Measurements from ENCODE around the gene C7orf25.
"Not testable (repeated sequence)": the region's sequence is repeated elsewhere in the genome, so short reads cannot be mapped to it uniquely, and the experiment has no call there.

The C7orf25 gene

DNA sequence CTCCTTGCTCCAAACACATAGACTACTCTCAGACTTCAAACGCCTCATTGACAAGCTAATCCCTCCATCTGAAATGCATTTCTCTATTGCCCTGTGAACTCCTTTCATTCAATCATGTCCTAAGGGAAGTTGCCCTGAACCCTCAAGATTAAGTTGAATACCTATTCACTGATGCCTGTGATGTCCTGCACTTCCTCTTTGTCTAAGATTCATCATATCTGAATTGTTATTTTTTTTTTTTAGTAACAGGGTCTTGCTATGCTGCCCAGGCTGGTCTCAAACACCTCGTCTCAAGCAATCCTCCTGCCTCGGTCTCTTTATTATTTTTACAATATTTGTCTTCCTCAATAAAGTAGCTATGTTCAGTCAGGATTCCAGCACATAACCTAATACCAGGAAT is 16.9 kb upstream of the C7orf25 start:
- FAIRE-seq, result no peak

GRCh38 chr7:42926204-42926603 is 14.3 kb upstream of the C7orf25 start:
- no peak for FAIRE-seq

DNA sequence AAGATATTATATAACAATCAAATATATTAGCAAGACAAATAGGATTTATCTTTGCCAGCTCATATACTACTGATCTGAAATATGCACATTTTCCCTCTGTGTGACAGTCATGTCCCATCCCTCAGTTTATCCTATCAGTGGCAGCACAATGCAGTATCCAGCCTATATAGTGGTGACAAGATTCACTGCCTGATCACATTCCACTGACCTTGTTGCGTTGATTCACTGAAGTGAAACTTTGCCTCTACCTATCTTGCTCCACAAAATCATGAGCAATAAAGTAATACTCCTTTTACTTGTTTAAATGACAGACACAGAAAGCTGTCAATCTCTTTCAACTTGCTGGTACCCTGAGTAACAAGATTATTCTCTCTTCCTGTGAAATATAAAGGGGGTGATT is 13.8 kb upstream of the C7orf25 start:
- FAIRE-seq, result no peak

DNA sequence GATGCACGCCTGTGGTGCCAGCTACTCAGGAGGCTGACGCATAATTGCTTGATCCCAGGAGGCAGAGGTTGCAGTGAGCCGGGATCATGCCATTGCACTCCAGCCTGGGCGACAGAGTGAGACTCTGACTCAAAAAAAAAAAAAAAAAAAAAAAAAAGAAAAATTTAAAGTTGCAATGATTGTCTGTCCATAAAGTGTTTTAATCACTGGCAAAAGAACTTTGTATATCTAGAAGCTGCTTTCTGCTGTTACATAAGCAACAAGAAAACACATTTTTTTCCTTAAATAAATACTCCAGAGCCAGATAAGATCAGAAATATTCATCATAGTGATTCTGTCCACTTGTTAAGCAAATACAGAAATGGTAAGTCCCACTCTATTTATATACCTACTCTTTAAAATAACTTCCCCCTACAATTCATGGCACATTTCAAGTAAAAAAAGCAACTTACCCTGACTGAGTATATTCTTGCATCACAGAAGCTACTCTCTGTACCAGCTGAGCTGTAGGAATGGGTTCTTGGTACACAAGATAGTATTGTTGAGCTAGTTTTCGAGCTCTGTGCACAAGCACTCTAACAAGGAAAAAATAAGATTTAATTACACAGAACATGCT is 12.5 kb upstream of the C7orf25 start:
- FAIRE-seq, result no peak

DNA sequence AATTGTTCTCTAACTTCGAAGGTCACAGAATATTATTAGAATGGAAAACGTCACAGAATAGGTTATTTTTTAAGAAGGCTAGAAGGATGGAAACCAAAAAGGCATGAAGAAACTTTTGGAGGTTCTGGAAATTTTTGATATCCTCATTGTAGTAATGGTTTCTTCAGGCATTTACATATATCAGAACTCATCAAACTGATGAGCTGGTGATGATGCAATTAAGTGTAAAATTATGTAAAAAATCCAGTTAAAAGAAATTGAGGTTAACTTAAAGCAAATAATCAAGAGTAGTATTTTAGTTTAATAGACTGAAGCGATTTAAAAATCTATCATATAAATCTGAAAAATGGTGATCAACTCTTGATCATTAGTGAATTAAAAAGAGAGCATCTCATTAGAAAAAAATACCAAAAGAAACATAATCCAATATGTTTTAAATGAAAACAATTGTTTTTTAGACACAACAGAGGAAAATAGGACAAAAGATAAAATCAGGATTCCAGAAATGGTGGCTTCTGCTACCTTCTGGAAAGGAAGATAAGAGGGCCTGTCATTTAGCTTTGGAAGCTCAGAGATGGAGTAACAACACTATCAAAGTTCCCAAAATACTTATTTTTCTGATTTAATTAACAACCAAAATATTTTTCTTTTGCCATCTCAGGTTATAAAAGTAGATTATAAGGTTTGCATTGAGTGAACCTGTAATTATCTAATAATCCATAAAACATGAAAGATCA is 10.3 kb upstream of the C7orf25 start:
- FAIRE-seq, result no peak

GRCh38 chr7:42915356-42915755 is 3.5 kb upstream of the C7orf25 start:
- no peak for FAIRE-seq

DNA sequence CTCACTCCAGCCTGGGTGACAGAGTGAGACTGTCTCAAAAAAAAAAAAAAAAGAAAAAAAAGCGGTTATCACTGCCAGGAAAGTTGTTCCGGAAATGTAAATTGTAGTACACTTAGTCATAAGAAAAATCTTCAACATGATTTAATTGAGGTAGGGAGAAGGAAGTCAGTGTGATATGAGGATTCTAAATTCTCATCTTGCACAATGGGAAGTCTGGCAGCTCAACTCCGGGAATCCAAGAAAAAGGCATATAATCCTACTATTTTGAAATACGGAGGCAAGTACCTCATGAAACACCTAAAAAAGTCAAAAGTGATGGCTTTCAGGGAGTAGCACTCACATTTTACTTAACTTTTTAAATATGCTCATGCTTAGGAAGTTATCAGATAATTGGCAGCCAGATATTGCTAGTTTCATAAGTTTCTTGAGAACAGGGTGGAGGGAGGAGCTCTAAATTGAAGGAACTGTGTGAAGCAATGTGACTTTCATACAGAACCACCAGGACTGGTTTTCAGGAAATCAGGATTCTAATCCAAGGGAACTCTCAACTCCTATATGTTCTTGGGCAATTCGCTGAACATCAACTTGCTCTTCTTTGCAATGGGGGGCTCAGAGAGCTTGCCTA is 2.7 kb upstream of the C7orf25 start:
- FAIRE-seq, result no peak

- no peak for FAIRE-seq
Measured at GRCh38 chr7:42914009-42914408, 2.1 kb upstream of the C7orf25 start.

GRCh38 chr7:42913591-42913990 is 1.7 kb upstream of the C7orf25 start:
- no peak for FAIRE-seq

DNA sequence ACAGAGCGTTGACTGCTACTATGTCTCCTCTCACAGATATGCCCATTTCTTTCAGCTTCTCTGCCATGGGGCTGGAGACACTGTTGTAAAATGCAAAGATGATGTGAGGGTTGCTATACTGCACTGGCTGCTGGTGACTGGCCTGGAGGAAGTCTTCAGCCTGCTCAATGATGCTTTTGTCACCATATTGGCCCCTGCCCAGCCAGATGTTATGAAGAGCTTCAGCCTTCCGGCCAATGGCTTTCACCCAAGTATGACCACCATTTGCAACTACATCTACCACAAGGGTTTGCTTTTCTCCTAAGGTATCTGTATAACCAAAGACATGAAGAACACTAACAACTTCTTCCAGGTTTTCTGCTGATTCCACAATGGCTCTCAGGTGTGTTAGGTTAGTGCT is 1.6 kb downstream of the C7orf25 start:
- no peak for FAIRE-seq

DNA sequence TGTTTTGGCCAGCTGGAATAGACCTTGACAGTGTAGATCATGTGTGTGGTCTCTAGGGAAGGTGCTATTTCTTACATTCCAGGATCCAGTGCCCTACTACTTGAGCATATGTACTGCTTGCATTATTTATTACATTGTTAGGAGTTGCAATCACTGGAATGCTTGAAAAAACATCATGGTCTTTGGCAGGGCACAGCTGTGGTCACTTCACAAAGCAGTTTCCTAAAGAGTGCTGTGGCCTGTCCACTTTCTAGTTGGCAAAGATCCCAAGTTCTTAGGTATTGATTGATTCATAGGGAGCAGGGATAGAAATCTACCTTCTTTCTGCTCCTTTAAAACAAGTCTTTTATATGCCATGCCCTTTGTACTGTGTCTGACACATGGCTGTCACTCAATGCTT is 4.6 kb downstream of the C7orf25 start:
- no peak for FAIRE-seq

DNA sequence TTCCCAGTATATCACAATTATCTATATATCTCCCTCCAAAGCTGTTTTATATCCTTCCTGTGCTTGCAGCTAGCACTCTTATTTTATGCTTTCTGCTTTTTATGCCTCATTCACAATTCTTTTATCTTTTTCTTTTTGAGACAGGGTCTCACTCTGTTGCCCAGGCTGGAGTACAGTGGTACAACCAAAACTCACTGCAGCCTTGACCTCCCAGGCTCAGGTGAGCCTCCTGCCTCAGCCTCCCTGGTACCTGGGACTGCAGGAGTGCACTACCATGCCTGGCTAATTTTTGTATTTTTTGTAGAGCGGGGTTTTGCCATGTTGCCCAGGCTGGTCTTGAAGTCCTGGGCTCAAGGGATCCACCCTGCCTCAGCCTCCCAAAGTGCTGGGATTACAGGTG is 5.7 kb downstream of the C7orf25 start:
- FAIRE-seq, result no peak

GRCh38 chr7:42902331-42902730 is 9.5 kb downstream of the C7orf25 start:
- no peak for FAIRE-seq

DNA sequence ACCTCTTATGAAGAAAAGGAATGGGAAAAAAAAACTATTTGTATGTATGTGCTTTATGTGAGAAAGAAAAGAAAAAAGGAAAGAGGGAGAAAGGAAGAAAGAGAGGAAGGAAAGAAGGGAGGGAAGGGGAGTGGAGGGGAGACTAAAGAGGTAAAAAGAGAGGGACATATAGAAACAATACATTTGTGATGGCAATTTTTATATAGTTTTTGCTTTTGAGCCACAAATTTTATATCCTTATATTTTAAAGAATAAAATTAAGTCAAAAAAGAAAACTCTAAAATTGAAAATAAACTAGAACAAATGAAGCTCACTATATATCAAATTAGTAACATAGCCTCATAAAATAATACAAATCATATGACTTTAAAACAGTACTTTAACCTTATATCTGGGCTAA is 11.0 kb downstream of the C7orf25 start:
- no peak for FAIRE-seq

DNA sequence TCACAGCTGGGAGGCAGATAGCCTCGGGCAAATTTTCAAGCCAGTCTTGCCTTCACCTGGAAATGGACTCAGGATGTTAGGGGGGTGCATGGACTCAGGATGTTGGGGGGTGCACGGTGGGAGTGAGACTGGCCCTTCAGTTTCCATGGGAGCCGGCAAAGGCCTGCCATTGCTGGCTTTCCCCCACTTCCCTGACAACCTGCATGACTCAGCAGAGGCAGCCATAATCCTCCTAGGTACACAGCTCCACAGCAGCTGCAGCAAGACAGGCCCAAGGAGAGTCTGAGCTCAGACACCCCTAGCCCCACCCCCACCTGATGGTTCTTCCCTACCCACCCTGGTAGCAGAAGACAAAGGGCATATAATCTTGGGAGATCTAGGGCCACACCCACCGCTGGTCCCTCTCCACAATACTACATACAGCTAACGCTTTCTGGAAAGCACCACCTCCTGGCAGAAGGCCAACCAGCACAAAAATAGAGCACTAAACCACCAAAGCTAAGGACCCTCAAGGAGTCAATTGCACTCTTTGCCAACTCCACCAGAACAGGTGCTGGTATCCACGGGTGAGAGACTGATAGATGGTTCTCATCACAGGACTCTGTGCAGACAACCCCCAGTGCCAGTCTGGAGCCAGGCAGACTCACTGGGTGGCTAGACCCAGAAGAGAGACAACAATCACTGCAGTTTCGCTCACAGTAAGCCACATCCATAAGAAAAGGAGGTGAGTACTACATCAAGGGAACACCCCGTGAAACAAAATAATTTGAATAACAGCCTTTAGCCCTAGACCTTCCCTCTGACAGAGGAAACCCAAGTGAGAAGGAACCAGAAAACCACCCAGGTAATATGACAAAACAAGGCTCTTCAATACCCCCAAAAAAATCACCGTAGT is 18.3 kb downstream of the C7orf25 start:
- FAIRE-seq, result no peak

GRCh38 chr7:42886893-42887505 is 24.9 kb downstream of the C7orf25 start:
- no peak for FAIRE-seq

GRCh38 chr7:42886129-42886528 is 25.7 kb downstream of the C7orf25 start:
- FAIRE-seq, result no peak

DNA sequence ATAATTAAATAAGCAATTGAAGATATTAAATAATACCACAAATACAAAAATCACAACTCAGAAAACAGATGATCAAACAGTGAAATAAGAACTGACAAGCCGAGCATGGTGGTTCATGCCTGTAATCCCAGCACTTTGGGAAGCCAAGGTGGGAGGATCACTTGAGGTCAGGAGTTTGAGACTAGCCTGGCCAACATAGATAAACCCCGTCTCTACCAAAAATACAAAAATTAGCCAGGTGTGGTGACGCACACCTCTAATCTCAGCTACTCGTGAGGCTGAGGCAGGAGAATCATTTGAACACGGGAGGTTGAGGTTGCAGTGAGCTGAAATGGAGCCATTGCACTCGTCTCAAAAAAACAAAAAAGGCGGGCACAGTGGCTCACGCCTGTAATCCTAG is 26.7 kb downstream of the C7orf25 start:
- FAIRE-seq, result not testable (repeated sequence)

- no peak for FAIRE-seq
Measured at GRCh38 chr7:42883950-42884349, 27.9 kb downstream of the C7orf25 start.

GRCh38 chr7:42880392-42880791 is 31.5 kb downstream of the C7orf25 start:
- FAIRE-seq, result no peak

DNA sequence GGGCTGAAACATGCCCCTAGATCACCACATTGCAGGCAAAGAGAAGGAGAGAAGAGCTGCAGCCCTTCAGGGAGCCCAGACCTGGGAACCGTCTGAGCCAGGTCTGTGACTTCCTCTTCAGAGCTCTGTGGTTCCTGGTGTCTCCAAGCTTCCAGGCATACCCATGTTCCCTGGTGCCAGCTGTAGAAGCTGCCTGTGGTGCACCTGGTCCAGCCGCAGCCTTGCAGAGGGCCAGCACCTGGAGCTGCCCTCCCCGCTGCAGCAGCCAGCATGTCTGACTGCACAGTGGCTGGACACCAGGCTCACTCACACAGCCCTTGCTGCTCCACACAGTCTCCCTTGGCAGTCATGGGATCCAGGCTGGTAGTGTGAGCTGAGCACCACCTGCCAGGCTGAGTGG is 33.6 kb downstream of the C7orf25 start:
- no peak for FAIRE-seq

DNA sequence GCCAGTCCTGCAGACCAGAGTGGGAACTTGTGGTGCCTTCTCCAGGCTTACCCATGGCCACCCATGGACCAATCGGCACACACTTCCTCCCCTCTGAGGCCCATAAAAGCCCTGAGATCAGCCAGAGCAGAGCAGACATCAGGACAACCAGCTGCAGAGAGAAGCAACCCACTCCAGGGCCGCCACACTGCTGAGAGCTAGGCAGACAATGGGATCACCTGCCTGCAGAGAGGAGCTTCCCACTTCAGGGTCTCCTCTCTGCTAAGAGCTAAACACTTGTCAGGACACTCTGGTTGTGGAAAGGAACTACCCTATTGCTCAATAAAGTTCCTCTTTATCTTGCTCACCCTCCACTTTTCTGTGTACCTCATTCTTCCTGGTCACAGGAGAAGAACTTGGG is 34.0 kb downstream of the C7orf25 start:
- FAIRE-seq, result no peak

Data from colon (tissue), 2 donors.